GM23248 (cell line): ENCODE measurements around the gene TLE3. TPM values are rescaled to one million over a fixed set of nuclear protein-coding genes. Genes with fewer than 3 reads are reported as not detected.

Experiments used
- DNase-seq: peaks from one replicate; pipeline ENCODE4 v3.0.0-alpha.2; 2015
- H2AFZ ChIP-seq: fragments of 200-600 bp; sonication (generic); 2 replicates; pipeline ENCODE4 v1.6.1; 2016; ENCODE audit warnings: antibody characterized with exemption
- H3F3A ChIP-seq: fragments of 200-600 bp; sonication (generic); 2 replicates; pipeline ENCODE4 v1.6.1; 2016; ENCODE audit warnings: mild to moderate bottlenecking, antibody characterized with exemption, mixed run types; ENCODE audit not compliant: insufficient read depth
- H3K27ac ChIP-seq: fragments of 200-600 bp; sonication (generic); 2 replicates; pipeline ENCODE4 v1.5.1; 2016; ENCODE audit warnings: mild to moderate bottlenecking
- H3K27me3 ChIP-seq: fragments of 200-600 bp; sonication (generic); replicated peaks from 2 replicates; pipeline ENCODE4 v1.6.1; 2016; ENCODE audit warnings: mild to moderate bottlenecking; ENCODE audit not compliant: insufficient read depth
- H3K36me3 ChIP-seq: fragments of 200-600 bp; sonication (generic); 2 replicates; pipeline ENCODE4 v1.6.1; 2016; ENCODE audit warnings: low read depth, mild to moderate bottlenecking
- H3K4me1 ChIP-seq: fragments of 200-600 bp; sonication (generic); 2 replicates; pipeline ENCODE4 v1.6.1; 2016; ENCODE audit warnings: mild to moderate bottlenecking; ENCODE audit not compliant: insufficient read depth
- H3K4me2 ChIP-seq: fragments of 200-600 bp; sonication (generic); one replicate; pipeline ENCODE4 v1.6.1; 2016; ENCODE audit warnings: mild to moderate bottlenecking; ENCODE audit not compliant: unreplicated experiment
- H3K4me3 ChIP-seq: fragments of 200-600 bp; sonication (generic); 2 replicates; pipeline ENCODE4 v1.5.1; 2016; ENCODE audit warnings: mild to moderate bottlenecking
- H3K79me2 ChIP-seq: fragments of 200-600 bp; sonication (generic); 2 replicates; pipeline ENCODE4 v1.6.1; 2016; ENCODE audit warnings: mild to moderate bottlenecking; ENCODE audit not compliant: insufficient read depth
- H3K9ac ChIP-seq: fragments of 200-600 bp; sonication (generic); 2 replicates; pipeline ENCODE4 v1.6.1; 2016; ENCODE audit warnings: mild to moderate bottlenecking
- H3K9me2 ChIP-seq: fragments of 200-600 bp; sonication (generic); 2 replicates; pipeline ENCODE4 v1.6.1; 2016; ENCODE audit warnings: mixed run types, mild to moderate bottlenecking, moderate library complexity; ENCODE audit not compliant: insufficient read depth
- H3K9me3 ChIP-seq: fragments of 200-600 bp; sonication (generic); one replicate; pipeline ENCODE4 v1.6.1; 2017; ENCODE audit warnings: low read depth
- H4K20me1 ChIP-seq: fragments of 200-600 bp; sonication (generic); 2 replicates; pipeline ENCODE4 v1.6.0; 2016; ENCODE audit not compliant: insufficient read depth
- EZH2 ChIP-seq: fragments of 200-600 bp; sonication (generic); IDR thresholded peaks from 2 replicates; pipeline ENCODE4 v1.6.1; 2018; ENCODE audit warnings: antibody characterized with exemption, mild to moderate bottlenecking; ENCODE audit not compliant: insufficient read depth, poor library complexity, severe bottlenecking
- EZH2phosphoT487 ChIP-seq: fragments of 200-600 bp; sonication (generic); IDR thresholded peaks from 2 replicates; pipeline ENCODE4 v1.6.1; 2018; ENCODE audit warnings: antibody characterized with exemption, moderate library complexity, mild to moderate bottlenecking, low read depth; ENCODE audit not compliant: insufficient read depth
- WGBS, 2 experiments: methylation state at CpG; one replicate each; pipeline ENCODE4 v1.1.6; 2015 to 2017; ENCODE audit warnings: low lambda C conversion rate in 2 of 2, low coverage in 1 of 2; ENCODE audit errors: missing lambda C conversion rate in 2 of 2; 5-methylcytosine and 5-hydroxymethylcytosine counted together
- in situ Hi-C: fragments of 300-500 bp; cut with MboI; formaldehyde crosslinking; loops from 2 replicates; pipeline ENCODE4 v1.15.0; 2020
- polyA plus RNA-seq: library from polyadenylated mRNA; unstranded; fragments of >200 nt; fragmentation: Nextera tagmentation; extraction: Ambion mirVana; gene quantifications from 2 replicates; pipeline ENCODE4 v1.2.1, GENCODE V29; 2016
- total RNA-seq: library from RNA; depleted of rRNA; stranded (reverse); fragments of >200 nt; shearing (Covaris generic); gene quantifications from 2 replicates; pipeline ENCODE4 v1.2.3, GENCODE V29; 2014

TLE3 gene
- total and polyA plus RNA-seq, 2 experiments from 2014 or later, result 11.7 to 37.6 TPM

GRCh38 chr15:70038730-70039392, 58.9 kb downstream of the TLE3 start:
- no peaks in the 10 kb centered on the region for H3K79me2 ChIP-seq
- DNase-seq, result no peak

GRCh38 chr15:70037292-70037640, 60.5 kb downstream of the TLE3 start:
- peaks cover 19% of the 10 kb centered on the region for H3K4me1 ChIP-seq
- DNase-seq, result no peak
- no peak overlapping the region for H2AFZ ChIP-seq
- WGBS, 2 experiments, result 74 to 90% methylated on average over 2 of the region's 2 CpGs
- H3K36me3 ChIP-seq, result no peaks in the 10 kb centered on the region
- H3K9ac ChIP-seq, result no peak overlapping the region
- TF ChIP-seq EZH2 (no peak), EZH2phosphoT487 (no peak)
- no peaks in the 10 kb centered on the region for H3K27me3 ChIP-seq
- in situ Hi-C loops, result no loop called here
- no peaks in the 10 kb centered on the region for H3K9me2 ChIP-seq
- H3K79me2 ChIP-seq, result no peaks in the 10 kb centered on the region
- no peak overlapping the region for H3K4me2 ChIP-seq
- no peaks in the 10 kb centered on the region for H3K9me3 ChIP-seq
- H3K27ac ChIP-seq, result no peak overlapping the region
- no peaks in the 10 kb centered on the region for H3F3A ChIP-seq
- no peak overlapping the region for H3K4me3 ChIP-seq
- no peaks in the 10 kb centered on the region for H4K20me1 ChIP-seq

More at GRCh38 chr15:70038730-70039392, 58.9 kb downstream of the TLE3 start:
- no peak for TF ChIP-seq EZH2
- no peak for TF ChIP-seq EZH2phosphoT487
- 72 to 73% methylated on average over 4 of the region's 4 CpGs for WGBS, 2 experiments
- in situ Hi-C loops, result no loop called here
- H3K9me2 ChIP-seq, result no peaks in the 10 kb centered on the region
- no peaks in the 10 kb centered on the region for H3K9me3 ChIP-seq
- H3K9ac ChIP-seq, result no peak overlapping the region
- no peaks in the 10 kb centered on the region for H3K36me3 ChIP-seq
- H2AFZ ChIP-seq, result no peak overlapping the region
- H4K20me1 ChIP-seq, result no peaks in the 10 kb centered on the region
- no peak overlapping the region for H3K4me3 ChIP-seq
- peaks cover 10% of the 10 kb centered on the region for H3K4me1 ChIP-seq
- H3K27me3 ChIP-seq, result no peaks in the 10 kb centered on the region
- H3K4me2 ChIP-seq, result no peak overlapping the region
- no peaks in the 10 kb centered on the region for H3F3A ChIP-seq
- no peak overlapping the region for H3K27ac ChIP-seq

GRCh38 chr15:70036585-70037291, 61.0 kb downstream of the TLE3 start:
- H3K4me2 ChIP-seq, result no peak overlapping the region
- H3K36me3 ChIP-seq, result no peaks in the 10 kb centered on the region
- no peak for TF ChIP-seq EZH2
- H3K27me3 ChIP-seq, result no peaks in the 10 kb centered on the region
- H2AFZ ChIP-seq, result no peak overlapping the region
- no peaks in the 10 kb centered on the region for H4K20me1 ChIP-seq
- H3K9ac ChIP-seq, result no peak overlapping the region
- WGBS, 2 experiments, result 92 to 94% methylated on average over 5 of the region's 5 CpGs
- in situ Hi-C loops, result no loop called here
- no peak overlapping the region for H3K27ac ChIP-seq
- H3K4me1 ChIP-seq, result peaks cover 19% of the 10 kb centered on the region
- no peaks in the 10 kb centered on the region for H3F3A ChIP-seq
- H3K9me3 ChIP-seq, result no peaks in the 10 kb centered on the region
- no peak overlapping the region for H3K4me3 ChIP-seq
- no peaks in the 10 kb centered on the region for H3K79me2 ChIP-seq
- no peak for DNase-seq
- H3K9me2 ChIP-seq, result no peaks in the 10 kb centered on the region

- in situ Hi-C loops, result no loop called here
Observed at GRCh38 chr15:70035719-70036077, 62.0 kb downstream of the TLE3 start.

More at GRCh38 chr15:70035719-70036077, 62.0 kb downstream of the TLE3 start:
- TF ChIP-seq EZH2 (no peak), EZH2phosphoT487 (no peak)
- Histone ChIP-seq H3K4me3 (no peak overlapping the region), H3K36me3 (no peaks in the 10 kb centered on the region), H3K9me2 (no peaks in the 10 kb centered on the region), H3K27me3 (no peaks in the 10 kb centered on the region), H3K27ac (no peak overlapping the region), H3K9ac (no peak overlapping the region), H3K79me2 (no peaks in the 10 kb centered on the region), H4K20me1 (no peaks in the 10 kb centered on the region), H2AFZ (no peak overlapping the region), H3F3A (no peaks in the 10 kb centered on the region), H3K4me2 (no peak overlapping the region), H3K4me1 (peaks cover 19% of the 10 kb centered on the region), H3K9me3 (no peaks in the 10 kb centered on the region)
- no peak for DNase-seq
- WGBS, 2 experiments, result 84 to 93% methylated on average over 6 of the region's 6 CpGs
